Stimulated activated CD4-positive, alpha-beta T cell treated with anti-CD3 and anti-CD28 coated beads, Interleukin-4, amount 100 ng/mL, for 48 hours (primary cell): Measurements from ENCODE around the gene TMEM252.

Experiments used
- DNase-seq, 2 donors: peaks; one replicate each; pipeline ENCODE4 v3.0.0-alpha.2; 2020; ENCODE audit warnings: low read depth in 2 of 2

Gene TMEM252

DNA sequence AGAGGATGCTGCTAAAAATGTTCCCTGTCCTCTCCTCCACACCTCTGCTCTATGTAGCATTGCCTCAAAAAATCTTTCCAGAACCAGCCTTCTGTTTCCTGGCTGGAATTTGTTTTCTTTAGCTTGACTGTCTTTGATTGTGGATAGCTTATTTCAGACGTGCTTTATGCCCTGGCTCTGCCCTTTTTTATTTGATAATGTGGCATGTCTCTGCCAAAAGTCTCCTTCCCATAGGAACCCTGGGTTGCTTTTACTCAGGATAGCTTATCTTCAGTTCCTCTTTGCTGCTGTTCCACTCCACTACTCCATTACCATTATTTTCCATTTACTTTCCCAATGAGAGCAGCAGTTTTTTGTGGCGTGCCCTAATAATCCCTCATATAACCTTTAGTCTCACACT, 885 bp upstream of the TMEM252 start:
- no peak for DNase-seq

DNA sequence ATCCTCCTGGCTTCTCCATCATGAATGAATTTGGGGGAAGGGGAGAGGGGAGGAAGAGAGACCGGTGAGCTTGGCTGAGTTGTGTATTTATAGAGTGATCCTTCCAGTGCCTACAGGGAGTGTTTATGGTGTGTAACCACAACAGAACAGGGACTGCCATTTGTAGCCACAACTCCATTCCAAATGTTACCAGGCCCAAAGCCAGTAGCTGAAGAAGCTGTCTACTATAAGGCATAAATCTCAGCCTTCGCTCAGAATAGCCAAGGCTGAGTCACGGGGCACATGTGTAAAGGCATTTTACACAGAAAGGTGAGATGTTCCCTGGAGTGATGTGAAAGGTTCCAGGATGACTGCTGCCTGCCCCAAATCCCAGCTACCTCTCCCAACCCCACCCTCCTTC, 2.5 kb downstream of the TMEM252 start:
- no peak for DNase-seq

DNA sequence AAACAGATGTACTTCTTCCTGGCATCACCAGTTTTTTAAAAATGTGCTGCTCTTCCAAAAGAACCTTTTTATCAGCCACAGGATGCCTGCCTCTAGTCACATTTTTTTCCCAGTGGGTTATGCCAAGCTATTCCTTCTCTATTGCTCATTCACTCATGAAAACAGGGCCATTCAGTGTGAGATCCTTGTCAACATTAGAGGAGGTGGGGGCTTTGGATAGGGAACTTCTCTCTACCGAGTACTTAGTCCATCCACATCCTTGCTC, 3.1 kb downstream of the TMEM252 start:
- DNase-seq, result no peak

DNA sequence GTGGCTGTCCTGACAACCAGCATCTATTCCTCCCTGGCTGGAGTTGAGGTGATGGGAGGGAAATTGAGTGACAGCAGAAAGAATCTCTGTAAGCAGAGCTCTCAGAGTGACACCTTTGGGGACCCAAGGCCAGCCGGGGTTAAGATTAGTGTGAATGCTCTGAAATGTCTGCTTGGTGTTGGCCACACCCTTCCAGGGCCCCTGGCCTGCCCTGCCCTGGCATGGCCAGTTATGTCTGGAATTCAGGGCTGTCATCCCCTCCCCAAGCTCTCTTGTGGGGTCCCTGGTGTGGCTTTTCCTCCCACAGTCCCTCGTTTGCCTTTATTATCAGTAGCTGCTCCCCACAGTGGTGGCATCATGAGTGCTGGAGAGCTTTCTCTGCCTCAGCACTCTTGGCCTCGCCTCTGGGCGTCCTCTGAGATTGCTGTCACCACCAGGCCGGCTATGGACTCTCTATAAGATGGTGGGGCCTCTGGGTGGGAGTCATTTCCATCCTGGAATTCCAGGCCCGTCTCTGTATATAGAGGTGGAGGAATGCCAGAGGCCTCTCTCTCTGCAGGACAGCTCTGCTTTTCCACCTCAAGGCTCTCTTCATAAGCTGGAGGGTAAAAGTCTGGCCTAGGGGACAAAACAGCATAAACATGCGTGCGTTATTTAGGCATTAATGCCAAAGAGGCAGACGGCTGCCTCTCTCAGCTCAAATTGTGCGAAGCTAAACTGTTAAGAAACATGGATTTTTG, 3.6 kb downstream of the TMEM252 start:
- no peak for DNase-seq

DNA sequence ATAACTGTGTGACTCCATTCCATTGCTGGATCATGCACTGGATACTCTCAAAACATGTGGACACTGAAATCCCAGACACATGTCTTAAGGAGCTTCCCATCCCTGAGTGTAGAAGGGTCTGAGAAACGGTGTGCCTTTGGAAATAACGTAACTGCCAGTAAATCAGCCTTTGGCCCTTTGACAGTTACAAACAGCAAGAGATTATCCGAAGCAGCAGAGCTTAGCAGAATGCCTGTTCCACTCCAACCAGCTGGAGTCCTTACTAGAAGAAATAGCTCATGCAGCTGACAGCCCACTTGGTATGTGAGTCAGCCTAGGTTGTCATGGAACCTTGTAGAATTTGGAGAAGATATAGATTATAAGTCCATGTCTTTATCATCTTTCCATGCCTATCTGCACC, 7.0 kb downstream of the TMEM252 start:
- no peak for DNase-seq

DNA sequence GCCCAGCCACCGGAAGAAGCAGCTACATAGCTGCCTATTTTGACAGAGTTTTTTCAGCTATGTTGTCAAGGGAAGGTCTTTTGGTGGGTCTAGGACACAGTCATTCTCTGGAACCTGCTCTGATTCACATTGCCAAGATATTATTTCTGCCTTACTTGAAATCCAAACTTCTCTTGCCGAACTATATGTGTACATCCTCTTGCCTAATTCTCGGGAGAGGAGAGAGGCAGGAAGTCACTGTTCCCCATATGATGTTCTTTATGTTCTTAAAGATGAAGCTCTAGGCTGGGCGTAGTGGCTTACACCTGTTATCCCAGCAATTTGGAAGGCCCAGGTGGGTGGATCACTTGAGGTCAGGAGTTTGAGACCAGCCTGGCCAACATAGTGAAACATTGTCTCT, 8.6 kb downstream of the TMEM252 start:
- DNase-seq, result no peak

DNA sequence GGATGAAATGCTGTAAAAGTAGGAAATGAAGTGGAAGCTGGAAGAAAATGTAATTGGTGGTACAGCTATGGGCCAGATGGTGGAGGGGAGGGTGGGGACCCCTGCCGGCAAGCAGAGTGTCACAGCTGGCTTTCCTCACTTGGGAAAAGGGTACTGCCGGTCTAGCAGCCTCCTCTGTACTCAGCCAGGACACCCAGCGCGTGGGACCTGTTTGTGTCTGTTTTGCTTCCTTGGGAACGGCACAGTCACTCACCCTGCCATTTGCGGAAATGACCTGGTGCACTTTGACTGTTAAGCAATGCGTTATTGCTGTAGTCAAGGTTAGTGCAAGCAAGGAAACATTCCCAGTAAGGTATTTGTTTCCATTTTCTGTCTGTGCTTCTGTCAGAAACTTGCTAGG, 10.1 kb downstream of the TMEM252 start:
- no peak for DNase-seq

DNA sequence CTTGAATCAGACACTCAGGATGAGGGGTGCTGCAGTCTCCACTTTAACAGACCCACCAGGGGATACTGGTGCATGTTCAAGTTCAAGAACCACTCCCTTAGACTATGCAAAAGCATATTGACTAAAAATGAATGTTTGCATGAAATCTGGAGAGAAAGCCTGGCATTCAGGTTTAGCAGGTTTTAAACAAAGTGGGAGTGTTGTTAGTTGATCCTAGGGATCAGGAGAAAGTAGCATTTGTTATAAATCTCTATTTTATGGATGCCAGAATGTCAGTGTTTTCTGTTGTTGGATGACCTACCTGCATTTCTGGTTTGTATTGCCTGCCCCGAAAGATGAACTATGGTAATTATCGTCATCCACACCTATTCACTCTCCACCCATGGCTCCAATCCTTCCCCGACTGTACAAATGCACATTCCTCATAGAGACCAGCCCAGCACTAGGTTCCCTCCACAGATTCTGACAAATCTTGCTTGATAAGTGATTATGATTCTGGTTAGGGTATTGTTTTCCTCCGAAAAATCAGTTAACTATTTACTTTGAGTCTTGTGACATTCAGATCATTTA, 17.2 kb downstream of the TMEM252 start:
- DNase-seq, result no peak

DNA sequence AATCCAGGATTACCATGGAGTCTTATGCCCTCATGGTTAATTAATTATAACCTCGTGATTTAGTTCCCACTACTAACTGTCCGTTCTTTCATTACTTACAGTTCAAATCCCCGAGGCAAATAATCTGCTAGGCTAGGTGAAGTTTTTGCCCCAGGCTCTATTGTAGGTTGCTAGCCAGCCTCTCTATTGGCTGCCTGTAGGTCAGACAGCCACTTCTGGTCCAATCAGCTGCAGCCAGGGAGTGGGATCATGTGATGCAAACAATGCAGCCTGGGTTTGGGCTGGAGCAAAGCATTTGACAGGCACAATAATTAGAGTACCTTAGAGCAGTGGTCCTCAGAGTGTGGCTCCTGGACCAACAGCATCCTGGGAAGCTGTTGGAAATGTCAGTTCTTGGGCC, 17.7 kb downstream of the TMEM252 start:
- DNase-seq, result no peak

DNA sequence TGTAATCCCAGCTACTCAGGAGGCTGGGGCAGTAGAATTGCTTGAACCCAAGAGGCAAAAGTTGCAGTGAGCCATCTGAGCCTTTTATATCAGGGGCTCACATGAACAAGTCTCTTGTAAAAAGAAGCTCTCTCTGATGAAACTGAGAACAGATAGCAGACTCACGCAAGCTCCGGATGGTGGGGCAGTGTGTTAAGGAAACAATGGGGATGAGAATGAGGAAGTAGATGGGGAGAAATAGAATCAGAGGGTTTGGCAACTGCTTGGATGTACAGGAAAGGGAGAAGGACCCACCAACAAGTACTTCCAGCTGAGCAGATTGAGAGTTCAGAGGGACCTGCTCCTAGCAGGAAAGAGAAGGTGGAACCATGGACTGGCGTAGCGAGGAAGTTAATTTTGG, 18.6 kb downstream of the TMEM252 start:
- DNase-seq, result no peak

DNA sequence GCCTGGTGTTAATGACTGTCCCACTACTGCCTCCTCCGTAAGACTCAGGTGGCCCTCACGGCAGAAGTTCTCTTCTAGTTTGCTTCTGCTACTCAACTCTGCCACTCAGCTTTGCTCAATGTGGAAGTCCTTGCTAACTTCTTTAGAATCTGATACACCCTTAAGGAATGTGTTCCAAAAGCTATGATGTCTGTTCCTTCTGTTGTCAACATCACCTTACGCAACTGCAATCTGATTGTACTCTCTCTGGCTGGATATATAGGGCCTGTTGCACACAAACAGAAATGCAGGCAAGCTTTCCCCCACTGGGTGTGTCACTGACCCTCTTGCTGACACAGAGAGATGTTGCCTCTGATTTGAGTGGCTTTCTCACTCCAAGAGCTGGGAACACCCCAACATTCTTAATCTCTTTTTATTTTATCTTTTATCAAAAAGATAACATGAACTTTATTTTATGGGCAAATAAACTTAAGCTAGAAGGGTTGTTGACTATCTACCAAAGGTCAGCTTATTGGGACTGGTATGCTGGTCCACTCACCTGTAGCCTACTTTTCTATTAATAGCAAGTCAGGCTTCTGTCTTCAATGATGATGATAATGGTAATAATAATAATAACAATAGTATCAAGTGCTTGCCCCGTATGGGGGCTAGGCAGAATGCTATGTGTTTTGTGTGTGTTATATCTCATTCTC, 25.2 kb downstream of the TMEM252 start:
- no peak for DNase-seq

DNA sequence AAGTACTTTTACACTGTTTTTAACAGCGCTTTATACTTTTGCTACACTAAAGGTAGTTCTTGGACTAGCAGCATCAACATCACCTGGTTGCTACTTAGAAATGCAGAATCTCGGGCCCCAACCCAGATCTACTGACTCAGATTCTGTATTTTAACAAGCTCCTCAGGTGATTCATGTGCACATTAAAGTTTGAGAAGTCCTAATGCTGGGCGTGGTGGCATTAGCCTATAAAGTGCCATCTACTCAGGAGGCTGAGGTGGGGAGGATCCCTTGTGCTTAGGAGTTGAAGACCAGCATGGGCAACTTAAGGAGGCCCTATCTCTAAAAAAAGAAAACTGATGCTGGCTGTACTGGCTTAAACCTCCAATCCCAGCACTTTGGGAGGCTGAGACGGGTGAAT, 26.7 kb downstream of the TMEM252 start:
- no peak for DNase-seq

DNA sequence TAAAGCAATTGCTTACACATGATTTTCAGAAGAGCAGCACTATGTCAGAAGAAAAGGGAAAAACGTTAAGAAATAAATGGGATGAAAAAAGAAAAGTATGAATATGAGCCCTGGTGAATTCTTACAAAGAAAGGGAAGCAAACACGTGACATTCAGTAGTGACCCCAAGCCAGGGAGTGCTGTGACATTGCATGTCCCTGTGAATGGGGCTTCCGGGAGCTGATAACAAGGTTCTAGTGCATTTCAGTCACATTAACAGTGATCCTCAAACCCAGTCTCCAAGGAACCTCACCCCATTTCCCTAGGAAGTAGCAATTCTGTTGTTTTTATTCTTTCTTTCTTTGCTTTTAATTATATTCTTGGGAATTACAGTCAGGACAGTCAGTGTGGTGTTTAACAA, 27.3 kb downstream of the TMEM252 start:
- no peak for DNase-seq

DNA sequence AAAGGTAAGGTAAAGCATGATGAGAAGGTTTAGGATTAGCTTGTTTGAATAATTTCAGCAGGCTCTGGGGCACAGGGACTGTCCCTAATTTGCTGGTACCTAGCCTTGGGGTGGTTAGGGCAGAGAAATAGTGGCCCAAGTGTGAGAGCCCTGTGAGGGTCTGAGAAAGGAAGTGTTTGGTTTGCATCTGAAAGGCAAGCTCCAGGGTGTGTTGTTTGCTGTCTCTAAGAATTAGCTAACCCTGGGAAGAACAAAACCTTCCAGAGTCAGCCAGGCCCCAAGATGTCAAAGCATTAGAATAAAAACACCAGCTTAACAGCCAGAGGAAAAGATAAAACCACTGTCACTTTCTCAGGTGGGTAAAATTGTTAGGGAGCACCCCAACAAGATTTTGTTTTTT, 31.0 kb downstream of the TMEM252 start:
- DNase-seq, result no peak

DNA sequence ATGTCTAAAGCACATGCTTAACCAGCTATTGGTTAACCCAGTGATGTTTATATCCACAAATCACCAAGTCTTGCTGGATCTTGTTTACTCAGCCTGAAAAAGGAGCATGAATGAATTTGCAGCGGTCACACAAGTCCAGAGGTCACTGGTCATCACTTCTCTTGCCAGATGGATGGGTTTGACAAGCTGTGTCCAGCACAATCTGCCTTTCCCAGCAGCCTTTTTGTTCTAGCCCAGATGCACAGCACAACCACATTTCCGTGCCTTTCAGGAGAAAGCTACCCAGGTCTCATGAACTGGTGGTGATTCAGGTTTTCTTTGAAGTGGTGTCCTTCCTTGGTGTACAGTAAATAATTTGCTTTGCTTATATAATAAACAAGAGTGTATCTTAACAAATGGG, 32.1 kb downstream of the TMEM252 start:
- DNase-seq, result no peak

DNA sequence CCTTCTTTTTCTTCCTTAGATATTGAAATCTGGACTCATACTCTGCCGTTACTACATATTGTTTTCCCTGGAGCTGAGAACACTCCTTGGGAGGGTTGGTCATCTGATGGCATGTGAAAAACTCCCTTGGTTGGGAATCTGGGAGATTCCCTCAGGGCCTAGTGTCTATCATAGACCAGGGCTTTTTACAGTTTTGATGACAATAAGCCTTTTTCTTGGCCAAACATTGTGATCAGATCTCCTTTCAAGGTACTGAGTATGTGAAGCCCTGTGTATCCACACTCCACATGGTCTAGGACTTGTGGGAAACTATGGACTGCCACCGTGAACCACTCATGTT, 32.9 kb downstream of the TMEM252 start:
- DNase-seq, result no peak

DNA sequence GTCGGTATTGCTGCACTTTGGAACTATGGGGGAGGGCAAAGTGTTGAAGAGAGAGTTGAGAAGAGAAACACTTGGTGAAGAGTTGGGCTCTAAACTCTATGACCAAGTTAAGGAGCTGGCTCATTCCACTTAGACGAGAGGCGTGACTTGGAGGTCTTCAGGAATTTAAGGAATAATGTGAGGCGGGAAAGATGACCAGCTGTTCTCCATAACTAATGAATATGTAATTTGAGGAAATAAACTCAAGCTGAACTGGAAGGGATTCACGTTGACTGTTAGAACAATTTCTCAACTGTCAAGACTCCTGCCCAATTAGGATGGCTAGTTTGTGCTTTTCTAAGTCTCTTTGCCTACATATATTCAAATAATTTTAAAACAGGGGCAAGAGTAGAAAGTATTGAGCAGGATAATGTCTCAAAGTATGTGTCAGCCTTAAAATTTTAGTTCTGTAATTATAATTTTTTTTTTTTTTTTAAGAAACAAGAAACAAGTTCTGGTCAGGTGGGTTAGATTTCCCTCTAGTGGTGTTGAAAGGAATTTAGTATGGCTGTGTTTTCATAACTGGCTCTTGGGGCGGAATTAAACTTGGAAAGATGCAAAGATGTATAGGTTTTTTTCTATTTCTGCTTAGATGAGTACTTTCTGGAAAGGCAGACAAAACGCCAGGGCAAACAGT, 33.4 kb downstream of the TMEM252 start:
- DNase-seq, result no peak

DNA sequence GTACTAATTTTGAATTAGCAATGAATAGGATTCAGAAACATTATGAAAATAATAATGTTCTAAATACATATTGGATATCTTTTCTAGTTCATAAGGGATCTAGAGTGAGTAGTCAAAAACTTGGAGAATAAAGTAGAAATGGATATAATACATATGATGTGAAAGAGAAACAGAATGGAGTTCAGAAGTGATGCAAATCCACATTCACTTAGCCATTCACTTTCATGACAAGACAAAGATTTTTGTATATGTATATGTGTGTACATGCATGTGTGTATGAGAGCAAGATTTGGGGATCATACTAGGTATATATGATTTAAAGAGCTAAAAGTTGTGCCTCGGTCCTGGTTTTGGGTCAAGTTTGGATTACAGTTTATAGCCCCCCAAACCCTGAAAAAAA, 34.1 kb downstream of the TMEM252 start:
- DNase-seq, result no peak

DNA sequence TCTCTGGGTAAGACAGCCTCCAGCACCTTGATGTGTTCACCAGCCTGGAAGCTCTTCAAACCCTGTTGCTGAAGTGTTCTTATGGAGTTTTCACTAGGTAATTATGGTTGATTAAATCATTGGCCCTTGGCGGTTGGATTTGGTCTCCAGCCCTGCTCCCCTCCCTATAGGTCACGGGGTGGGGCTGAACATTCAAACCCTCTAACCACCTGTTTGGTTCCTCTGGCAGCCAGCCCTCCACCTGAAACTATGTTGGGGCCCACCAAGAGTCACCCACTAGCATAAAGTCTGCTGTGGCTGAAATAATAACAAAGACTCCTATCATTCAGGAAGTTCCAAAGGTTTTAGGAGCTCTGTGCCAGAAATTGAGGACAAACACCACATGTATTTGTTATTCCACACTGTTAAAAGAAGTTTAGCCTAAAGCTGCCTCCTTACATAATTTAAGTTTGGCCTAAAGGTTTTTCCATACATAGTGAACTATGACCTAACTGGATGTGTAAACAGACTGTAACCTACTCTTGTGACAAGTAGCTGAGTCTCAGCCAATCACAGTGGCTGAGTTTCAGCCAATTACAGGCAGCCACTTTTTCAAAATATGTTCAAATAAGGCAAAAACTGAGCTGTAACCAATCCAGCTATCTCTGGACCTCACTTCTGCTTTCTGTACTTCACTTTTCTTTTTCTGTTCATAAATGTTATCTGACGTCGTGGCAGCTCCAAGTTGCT, 34.8 kb downstream of the TMEM252 start:
- DNase-seq, result no peak

DNA sequence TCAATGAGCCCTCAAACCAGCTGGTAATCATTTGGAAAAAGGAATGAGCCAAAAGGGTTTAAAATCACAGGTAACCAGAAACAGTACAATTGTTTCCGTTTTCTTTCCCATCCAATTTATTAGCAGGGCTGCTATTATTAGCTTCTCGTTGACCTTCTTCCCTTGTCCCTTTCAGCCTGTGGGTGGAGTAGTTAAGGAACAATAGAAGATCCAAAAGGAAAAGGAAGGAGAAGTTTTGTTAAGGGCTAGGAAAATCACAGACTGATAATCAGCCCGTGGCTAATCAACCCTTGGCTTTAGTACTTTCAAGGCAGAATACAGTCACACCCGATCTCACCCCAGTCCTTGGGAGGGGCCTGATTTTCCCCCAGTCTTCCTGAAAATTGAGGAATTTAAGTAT, 38.4 kb downstream of the TMEM252 start:
- DNase-seq, result no peak

DNA sequence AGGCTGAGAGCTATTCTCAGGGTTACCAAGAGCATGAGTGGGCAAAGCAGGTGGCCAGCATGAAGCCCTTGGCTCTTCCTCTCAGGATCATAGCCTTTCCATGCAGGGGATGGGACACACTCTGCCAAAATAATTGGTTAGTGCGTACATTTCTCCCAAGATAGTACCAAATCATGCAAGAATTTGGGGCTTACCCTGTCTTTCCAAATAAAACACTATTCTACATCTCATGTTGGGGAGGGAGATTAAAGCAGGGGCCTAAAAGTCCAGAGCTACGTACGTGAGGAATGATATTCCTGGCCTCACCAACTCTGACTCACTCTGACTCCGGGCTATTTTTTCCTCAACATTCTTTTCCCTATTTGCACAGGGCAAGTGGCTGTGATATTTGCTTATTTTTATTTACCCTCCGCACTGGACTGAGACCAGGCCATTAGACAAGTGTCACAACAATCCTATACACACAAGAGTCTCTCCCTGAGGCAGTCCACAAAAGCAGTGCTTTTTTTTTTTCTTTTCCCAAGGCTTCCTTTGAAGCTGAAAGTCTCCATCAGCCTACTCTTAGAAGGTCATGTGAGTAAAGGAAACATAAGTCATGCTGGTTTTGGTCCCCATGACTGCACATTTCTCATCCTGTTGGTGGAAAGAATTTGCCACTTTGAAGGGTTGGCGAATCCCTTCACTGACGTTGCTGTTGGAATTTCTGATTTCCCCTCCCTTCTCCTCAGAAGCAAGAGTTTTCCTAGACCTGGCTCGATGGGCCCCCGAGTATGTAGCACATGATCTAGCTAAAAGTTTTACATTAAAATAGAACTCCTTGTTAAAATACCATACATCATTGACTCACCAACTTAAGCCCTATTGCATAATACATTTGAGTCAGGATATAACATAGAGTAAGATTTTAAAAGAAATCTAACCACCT, 40.0 kb downstream of the TMEM252 start:
- DNase-seq, result no peak
